Measurements from ENCODE around the gene SYT7.

SYT7 gene

DNA sequence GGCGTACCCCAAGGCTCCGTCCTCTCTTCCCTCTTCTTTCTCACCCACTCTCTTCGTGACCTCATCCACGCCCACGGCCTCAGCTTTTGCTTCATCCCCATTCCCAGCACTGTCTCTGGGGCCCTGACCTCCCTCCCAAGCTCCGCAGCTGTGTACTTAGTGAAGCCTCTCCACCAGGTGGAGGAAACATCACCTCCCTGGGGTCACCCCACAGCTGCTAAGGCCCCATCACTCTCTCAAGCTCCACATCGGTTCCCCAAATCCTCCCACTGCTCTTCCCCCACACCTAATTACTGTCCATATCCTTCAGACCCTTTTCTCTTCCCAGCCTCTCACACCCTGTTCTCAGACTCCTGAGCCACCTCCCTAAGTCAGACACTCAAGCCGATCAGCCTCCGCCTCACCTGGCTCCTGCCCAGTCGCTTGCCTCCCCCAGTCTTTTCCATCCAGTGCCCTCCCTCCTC is 7.9 kb upstream of the SYT7 start:
- TF ChIP-seq, protein P1, sequence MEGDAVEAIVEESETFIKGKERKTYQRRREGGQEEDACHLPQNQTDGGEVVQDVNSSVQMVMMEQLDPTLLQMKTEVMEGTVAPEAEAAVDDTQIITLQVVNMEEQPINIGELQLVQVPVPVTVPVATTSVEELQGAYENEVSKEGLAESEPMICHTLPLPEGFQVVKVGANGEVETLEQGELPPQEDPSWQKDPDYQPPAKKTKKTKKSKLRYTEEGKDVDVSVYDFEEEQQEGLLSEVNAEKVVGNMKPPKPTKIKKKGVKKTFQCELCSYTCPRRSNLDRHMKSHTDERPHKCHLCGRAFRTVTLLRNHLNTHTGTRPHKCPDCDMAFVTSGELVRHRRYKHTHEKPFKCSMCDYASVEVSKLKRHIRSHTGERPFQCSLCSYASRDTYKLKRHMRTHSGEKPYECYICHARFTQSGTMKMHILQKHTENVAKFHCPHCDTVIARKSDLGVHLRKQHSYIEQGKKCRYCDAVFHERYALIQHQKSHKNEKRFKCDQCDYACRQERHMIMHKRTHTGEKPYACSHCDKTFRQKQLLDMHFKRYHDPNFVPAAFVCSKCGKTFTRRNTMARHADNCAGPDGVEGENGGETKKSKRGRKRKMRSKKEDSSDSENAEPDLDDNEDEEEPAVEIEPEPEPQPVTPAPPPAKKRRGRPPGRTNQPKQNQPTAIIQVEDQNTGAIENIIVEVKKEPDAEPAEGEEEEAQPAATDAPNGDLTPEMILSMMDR (IDR thresholded peaks at IDR 0.05; ENCODE audit: low read depth, low read length): no peak
- no peak for DNase-seq (ENCODE audit: extremely low read depth, low read depth)

DNA sequence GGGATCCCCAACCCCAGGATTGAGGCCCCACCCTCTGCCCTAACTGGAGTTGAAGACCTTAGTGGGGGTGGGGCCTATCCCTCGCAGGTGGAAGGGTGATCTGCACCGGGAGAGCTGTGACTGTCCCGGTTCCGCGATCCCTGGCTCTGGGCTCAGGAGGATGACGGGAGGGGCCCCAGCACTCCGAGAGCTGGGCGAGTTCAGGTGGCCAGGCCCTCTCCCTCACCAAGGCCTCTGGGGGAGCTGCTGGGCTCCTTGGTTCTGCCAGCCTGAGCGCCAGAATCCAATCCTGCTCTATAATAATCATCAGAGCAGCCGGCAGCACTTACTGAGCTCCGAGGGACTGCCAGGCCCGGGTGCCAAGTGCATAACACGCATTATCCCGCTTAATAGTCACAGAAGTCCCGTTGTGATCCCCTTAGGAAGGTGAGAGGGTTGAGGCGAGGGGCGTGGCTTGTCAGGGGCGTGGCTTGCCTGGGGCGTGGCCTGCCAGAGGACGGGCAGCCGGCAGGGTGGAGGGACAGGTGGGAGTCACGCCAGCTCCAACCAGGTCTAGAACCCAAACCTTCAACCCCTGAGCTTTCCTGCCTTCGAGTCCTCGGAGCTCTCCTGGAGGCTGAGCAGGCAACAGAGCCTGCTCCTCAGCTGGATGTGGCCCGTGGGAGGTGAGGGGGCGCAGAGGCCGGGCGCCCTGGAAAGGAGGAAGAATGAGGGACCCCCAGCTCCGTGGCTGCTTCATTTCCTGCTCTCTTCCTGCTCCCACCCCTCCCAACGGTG is 7.3 kb upstream of the SYT7 start:
- TF ChIP-seq, protein P1 (IDR thresholded peaks at IDR 0.05; ENCODE audit: low read depth, low read length): peak; percentile 26
- no peak for DNase-seq (ENCODE audit: extremely low read depth, low read depth)

GRCh38 chr11:61587541-61587941 is 6.7 kb upstream of the SYT7 start:
- DNase-seq (ENCODE audit: extremely low read depth, low read depth): no peak
- TF ChIP-seq, protein P1 (IDR thresholded peaks at IDR 0.05; ENCODE audit: low read depth, low read length): no peak

DNA sequence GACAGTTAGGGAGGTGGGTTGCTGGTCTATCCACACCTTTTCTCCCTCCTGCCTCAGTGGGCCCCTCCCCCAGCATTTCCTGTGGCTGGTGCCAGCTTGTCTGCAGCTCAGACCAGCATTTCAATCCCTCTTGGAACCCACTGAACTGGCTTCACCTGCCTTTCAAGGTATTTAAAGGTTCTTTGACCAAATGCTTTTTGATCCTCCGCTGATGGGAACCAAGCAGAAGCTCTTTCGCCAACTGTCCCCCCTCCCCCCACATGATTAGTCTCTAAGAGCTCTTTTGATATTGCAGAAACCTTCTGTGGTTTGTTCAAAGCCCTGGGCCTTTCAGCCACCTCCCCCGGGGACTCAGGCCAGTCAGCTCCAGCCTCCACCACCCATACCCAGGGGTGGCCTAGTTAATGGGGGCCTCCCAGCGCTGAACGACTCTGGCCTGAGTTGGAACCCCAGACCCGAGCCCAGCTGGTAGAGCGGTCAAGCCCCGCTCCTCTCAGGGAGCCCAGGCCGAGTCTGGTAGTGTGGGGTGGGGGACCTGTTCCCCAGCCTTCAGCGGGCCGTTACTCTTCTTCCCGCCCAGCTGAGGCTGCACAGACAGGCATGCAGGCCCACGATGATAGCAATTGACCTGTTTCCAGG is 6.0 kb upstream of the SYT7 start:
- no peak for DNase-seq (ENCODE audit: extremely low read depth, low read depth)
- TF ChIP-seq, protein P1 (IDR thresholded peaks at IDR 0.05; ENCODE audit: low read depth, low read length): no peak

DNA sequence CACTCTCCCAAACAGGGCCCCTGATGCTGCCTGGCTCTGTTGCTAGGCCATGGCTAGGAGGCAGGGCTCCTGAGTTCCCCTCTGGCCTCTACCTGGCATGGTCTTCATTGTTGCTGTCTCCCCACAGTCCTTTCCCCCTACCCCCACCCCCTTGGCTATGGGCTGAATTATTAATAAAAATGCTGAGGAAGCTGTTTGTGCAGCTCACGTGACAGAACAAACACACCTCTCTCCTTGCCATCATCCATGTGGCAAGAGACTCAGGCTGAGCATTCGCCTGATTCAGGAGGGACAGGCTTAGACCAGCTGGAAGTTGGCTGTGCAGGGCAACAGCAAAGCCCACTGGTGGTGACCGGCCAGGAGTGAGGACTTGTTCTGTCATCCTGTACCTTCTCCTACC is 4.2 kb upstream of the SYT7 start:
- no peak for DNase-seq (ENCODE audit: extremely low read depth, low read depth)
- TF ChIP-seq, protein P1 (IDR thresholded peaks at IDR 0.05; ENCODE audit: low read depth, low read length): no peak

GRCh38 chr11:61581931-61582330 is 1.1 kb upstream of the SYT7 start:
- DNase-seq (ENCODE audit: extremely low read depth, low read depth): no peak
- TF ChIP-seq, protein P1 (IDR thresholded peaks at IDR 0.05; ENCODE audit: low read depth, low read length): no peak

- TF ChIP-seq, protein P1 (IDR thresholded peaks at IDR 0.05; ENCODE audit: low read depth, low read length): no peak
- no peak for DNase-seq (ENCODE audit: extremely low read depth, low read depth)
These were observed 496 bp downstream of the SYT7 start for GRCh38 chr11:61580271-61580888.

Data from AG09319 (cell line).